Nucleus accumbens (tissue), 56 donors: ENCODE data around the gene TMEM63A.
"Not testable (repeated sequence)": the region's sequence is repeated elsewhere in the genome, so short reads cannot be mapped to it uniquely, and the experiment has no call there.

ENCODE experiments used
- DNase-seq, 56 donors: peaks; one replicate each; lab custom pipeline; 2025; lab: John Stamatoyannopoulos, UW

The TMEM63A gene

GRCh38 chr1:225881959-225882693, at the start of gene TMEM63A:
Gene TMEM63A (minus strand): TSS chr1:225882380. CDS start chr1:225877580, 4,800 bp downstream.
- DNase-seq = peak in 53 of 56 donors; percentile 20 to 89 (median 74)

GRCh38 chr1:225931270-225932136, 49.3 kb upstream of the TMEM63A start:
- DNase-seq = no peak

- DNase-seq = no peak
These were observed 48.4 kb upstream of the TMEM63A start for GRCh38 chr1:225930566-225930965.

GRCh38 chr1:225929462-225929861, 47.3 kb upstream of the TMEM63A start:
- not testable (repeated sequence) for DNase-seq

GRCh38 chr1:225928186-225929175, 46.3 kb upstream of the TMEM63A start:
- no peak for DNase-seq

- no peak for DNase-seq
These were observed 44.5 kb upstream of the TMEM63A start for GRCh38 chr1:225926551-225927113.

- peak; percentile 57 to 97 (median 93) for DNase-seq
These were observed 41.7 kb upstream of the TMEM63A start, which contains the start of gene PYCR2 for GRCh38 chr1:225923692-225924555. Gene PYCR2 (minus strand): TSS chr1:225924250. CDS start chr1:225924110, 140 bp downstream.

GRCh38 chr1:225923381-225923691, 41.2 kb upstream of the TMEM63A start:
- peak in 1 of 56 donors; percentile 42 for DNase-seq

GRCh38 chr1:225921734-225922709, 39.8 kb upstream of the TMEM63A start:
- DNase-seq = peak in 1 of 56 donors; percentile 16

- peak in 54 of 56 donors; percentile 17 to 94 (median 79) for DNase-seq
These were observed 37.7 kb upstream of the TMEM63A start for GRCh38 chr1:225919906-225920305.

GRCh38 chr1:225918280-225918679, 36.1 kb upstream of the TMEM63A start:
- DNase-seq = no peak

- DNase-seq = no peak
These were observed 35.4 kb upstream of the TMEM63A start for GRCh38 chr1:225917536-225917935.

GRCh38 chr1:225917101-225917500, 34.9 kb upstream of the TMEM63A start:
- no peak for DNase-seq

GRCh38 chr1:225915538-225915991, 33.4 kb upstream of the TMEM63A start:
- DNase-seq = peak in 8 of 56 donors; percentile 6 to 48 (median 28)

- DNase-seq = peak in 1 of 56 donors; percentile 2
These were observed 32.8 kb upstream of the TMEM63A start for GRCh38 chr1:225914947-225915346.

GRCh38 chr1:225914391-225914790, 32.2 kb upstream of the TMEM63A start:
- DNase-seq = no peak
